Natural killer cell (primary cell): ENCODE data around the gene XRCC4. TPM values are rescaled to one million over a fixed set of nuclear protein-coding genes. Genes with fewer than 3 reads are reported as not detected.

Source experiments
- ATAC-seq, 3 donors: fragments of 150-1000 bp in 2 of 3; fragments of 200-7000 bp in 1 of 3; cut with Tn5 transposase; 1 replicate in 1 of 3; 2 replicates in 2 of 3; pipeline ENCODE4 v1.10.0; 2021; ENCODE audit warnings: mild to moderate bottlenecking in 2 of 3, moderate library complexity in 2 of 3
- DNase-seq, 2 donors: peaks; one replicate each; pipeline versions ENCODE4 v3.0.0 to v3.0.0-alpha.2; 2013 to 2021; ENCODE audit warnings: mixed read lengths in 1 of 2
- H3K27ac ChIP-seq: one replicate; pipeline ENCODE4 v1.5.1; 2013; ENCODE audit warnings: mild to moderate bottlenecking, low read length
- H3K27me3 ChIP-seq: one replicate; pipeline ENCODE4 v1.6.1; 2013; ENCODE audit warnings: low read length; ENCODE audit not compliant: control insufficient read depth, insufficient read depth
- H3K36me3 ChIP-seq: one replicate; pipeline ENCODE4 v1.6.1; 2013; ENCODE audit warnings: low read length; ENCODE audit not compliant: control insufficient read depth, insufficient read depth
- H3K4me1 ChIP-seq: one replicate; pipeline ENCODE4 v1.6.1; 2013; ENCODE audit warnings: low read length; ENCODE audit not compliant: control insufficient read depth, insufficient read depth
- H3K4me3 ChIP-seq: one replicate; pipeline ENCODE4 v1.5.1; 2013; ENCODE audit warnings: low read length
- H3K9me3 ChIP-seq: one replicate; pipeline ENCODE4 v1.6.1; 2013; ENCODE audit warnings: low read length; ENCODE audit not compliant: control insufficient read depth, insufficient read depth
- H3K27ac Mint-ChIP-seq, 2 donors: one replicate each; pipeline ENCODE4 v1.8.0; 2022; ENCODE audit warnings: mild to moderate bottlenecking in 2 of 2, mixed read lengths in 2 of 2, moderate library complexity in 1 of 2
- H3K27me3 Mint-ChIP-seq, 2 donors: one replicate each; pipeline ENCODE4 v1.8.0; 2022; ENCODE audit warnings: low read depth in 2 of 2, mixed read lengths in 2 of 2
- H3K36me3 Mint-ChIP-seq: one replicate; pipeline ENCODE4 v1.8.0; 2022; ENCODE audit warnings: mixed read lengths
- H3K4me1 Mint-ChIP-seq, 2 donors: one replicate each; pipeline ENCODE4 v1.8.0; 2022; ENCODE audit warnings: mixed read lengths in 2 of 2
- H3K4me3 Mint-ChIP-seq: one replicate; pipeline ENCODE4 v1.8.0; 2022; ENCODE audit warnings: mild to moderate bottlenecking, moderate library complexity, mixed read lengths
- H3K9me3 Mint-ChIP-seq, 2 donors: one replicate each; pipeline ENCODE4 v1.8.0; 2022; ENCODE audit warnings: mixed read lengths in 2 of 2
- WGBS: methylation state at CpG from one replicate; pipeline ENCODE4 v1.1.7; 2013; ENCODE audit warnings: missing lambda C conversion rate; ENCODE audit not compliant: insufficient coverage; 5-methylcytosine and 5-hydroxymethylcytosine counted together
- intact Hi-C: fragments of 100-400 bp; cut with micrococcal nuclease; formaldehyde crosslinking; loops from one replicate; pipeline ENCODE4 v1.14.2; 2022
- total RNA-seq, 4 donors: library from RNA; stranded (reverse); fragments of 120-200 nt in 1 of 4; gene quantifications; one replicate each; pipeline versions ENCODE4 v1.2.3 to v1.2.4, GENCODE V29; 2013 to 2022
- TF ChIP-seq, protein P1 (sequence below): fragments of 200-600 bp; IDR thresholded peaks from one replicate; pipeline ENCODE4 v1.8.0; 2022; ENCODE audit warnings: antibody characterized with exemption

The XRCC4 gene
- total RNA-seq, 3 donors from 2014 or later (not counting 1 experiment from before 2014, with no cell fraction given): 6.0 to 8.6 (median 7.0) TPM

- Histone ChIP-seq H3K27me3 (no peaks in the 10 kb centered on the region), H3K27ac (no peak overlapping the region), H3K9me3 (peaks cover 3% of the 10 kb centered on the region), H3K4me3 (no peak overlapping the region), H3K4me1 (no peaks in the 10 kb centered on the region), H3K36me3 (no peaks in the 10 kb centered on the region)
- H3K4me1 Mint-ChIP-seq: no peaks in the 10 kb centered on the region
- no peaks in the 10 kb centered on the region for H3K36me3 Mint-ChIP-seq
- peaks cover 5 to 16% of the 10 kb centered on the region in 2 donors for H3K9me3 Mint-ChIP-seq
- TF ChIP-seq, protein P1, sequence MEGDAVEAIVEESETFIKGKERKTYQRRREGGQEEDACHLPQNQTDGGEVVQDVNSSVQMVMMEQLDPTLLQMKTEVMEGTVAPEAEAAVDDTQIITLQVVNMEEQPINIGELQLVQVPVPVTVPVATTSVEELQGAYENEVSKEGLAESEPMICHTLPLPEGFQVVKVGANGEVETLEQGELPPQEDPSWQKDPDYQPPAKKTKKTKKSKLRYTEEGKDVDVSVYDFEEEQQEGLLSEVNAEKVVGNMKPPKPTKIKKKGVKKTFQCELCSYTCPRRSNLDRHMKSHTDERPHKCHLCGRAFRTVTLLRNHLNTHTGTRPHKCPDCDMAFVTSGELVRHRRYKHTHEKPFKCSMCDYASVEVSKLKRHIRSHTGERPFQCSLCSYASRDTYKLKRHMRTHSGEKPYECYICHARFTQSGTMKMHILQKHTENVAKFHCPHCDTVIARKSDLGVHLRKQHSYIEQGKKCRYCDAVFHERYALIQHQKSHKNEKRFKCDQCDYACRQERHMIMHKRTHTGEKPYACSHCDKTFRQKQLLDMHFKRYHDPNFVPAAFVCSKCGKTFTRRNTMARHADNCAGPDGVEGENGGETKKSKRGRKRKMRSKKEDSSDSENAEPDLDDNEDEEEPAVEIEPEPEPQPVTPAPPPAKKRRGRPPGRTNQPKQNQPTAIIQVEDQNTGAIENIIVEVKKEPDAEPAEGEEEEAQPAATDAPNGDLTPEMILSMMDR: no peak
- DNase-seq (no peak), ATAC-seq (no peak)
- no peaks in the 10 kb centered on the region for H3K27me3 Mint-ChIP-seq
- no peak overlapping the region for H3K4me3 Mint-ChIP-seq
- 94% methylated on average over 6 of the region's 9 CpGs for WGBS
- no peak overlapping the region for H3K27ac Mint-ChIP-seq
- intact Hi-C loops: no loop called here
These were observed 280.4 kb downstream of the XRCC4 start for GRCh38 chr5:83357621-83358231.

- peaks cover 5 to 7% of the 10 kb centered on the region in 2 donors for H3K9me3 Mint-ChIP-seq
- DNase-seq: no peak
These were observed 283.2 kb downstream of the XRCC4 start for GRCh38 chr5:83360573-83360972.

DNA sequence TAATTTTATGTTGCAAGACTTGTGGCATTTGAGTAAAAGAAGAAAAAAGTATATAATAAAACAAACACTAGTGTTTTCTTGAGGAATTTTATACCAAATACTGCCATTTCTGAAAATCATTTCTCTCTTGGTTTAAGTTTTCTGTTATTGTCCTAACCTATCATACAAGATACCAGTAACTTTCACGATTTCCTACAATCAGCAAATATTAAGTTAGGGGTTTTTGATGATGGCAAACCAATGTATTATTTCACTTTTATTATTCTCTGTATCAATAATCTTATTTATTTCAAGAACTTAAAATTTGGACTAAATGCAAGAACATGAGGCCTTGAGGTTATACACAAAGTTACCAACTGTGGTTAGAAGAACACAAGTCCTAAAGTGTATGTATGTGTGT lies 285.2 kb downstream of the XRCC4 start:
- Histone ChIP-seq H3K9me3 (peaks cover 3% of the 10 kb centered on the region), H3K36me3 (no peaks in the 10 kb centered on the region), H3K4me3 (no peak overlapping the region), H3K27ac (no peak overlapping the region), H3K27me3 (no peaks in the 10 kb centered on the region), H3K4me1 (no peaks in the 10 kb centered on the region)
- TF ChIP-seq, protein P1: no peak
- Mint-ChIP-seq H3K27ac (no peak overlapping the region), H3K36me3 (no peaks in the 10 kb centered on the region), H3K4me3 (no peak overlapping the region), H3K27me3 (no peaks in the 10 kb centered on the region), H3K9me3 (peaks cover 5 to 7% of the 10 kb centered on the region in 2 donors), H3K4me1 (no peaks in the 10 kb centered on the region)
- WGBS: no CpG with 5 or more reads among the region's 1 CpG
- intact Hi-C loops: no loop called here
- ATAC-seq (no peak), DNase-seq (no peak)

More at GRCh38 chr5:83360573-83360972, 283.2 kb downstream of the XRCC4 start:
- Histone ChIP-seq H3K36me3 (no peaks in the 10 kb centered on the region), H3K9me3 (peaks cover 3% of the 10 kb centered on the region), H3K27ac (no peak overlapping the region), H3K4me1 (no peaks in the 10 kb centered on the region), H3K4me3 (no peak overlapping the region), H3K27me3 (no peaks in the 10 kb centered on the region)
- H3K27ac Mint-ChIP-seq: no peak overlapping the region
- no peaks in the 10 kb centered on the region for H3K27me3 Mint-ChIP-seq
- H3K36me3 Mint-ChIP-seq: no peaks in the 10 kb centered on the region
- intact Hi-C loops: no loop called here
- H3K4me3 Mint-ChIP-seq: no peak overlapping the region
- no peaks in the 10 kb centered on the region for H3K4me1 Mint-ChIP-seq
- TF ChIP-seq, protein P1: no peak
- ATAC-seq: no peak
- WGBS: 68% methylated on average over 2 of the region's 2 CpGs
